Measurements from ENCODE around the gene MEOX2.

The MEOX2 gene

GRCh38 chr7:15680446-15680845, 6.0 kb downstream of the MEOX2 start:
- DNase-seq, result no peak

GRCh38 chr7:15679306-15679705, 7.2 kb downstream of the MEOX2 start:
- no peak for DNase-seq

GRCh38 chr7:15678653-15679052, 7.8 kb downstream of the MEOX2 start:
- no peak for DNase-seq

GRCh38 chr7:15675379-15675778, 11.1 kb downstream of the MEOX2 start:
- no peak for DNase-seq

GRCh38 chr7:15674586-15674985, 11.9 kb downstream of the MEOX2 start:
- no peak for DNase-seq

- DNase-seq, result no peak
Observed at GRCh38 chr7:15669443-15670090, 16.9 kb downstream of the MEOX2 start.

- DNase-seq, result no peak
Observed at GRCh38 chr7:15667991-15668390, 18.5 kb downstream of the MEOX2 start.

- DNase-seq, result no peak
Observed at GRCh38 chr7:15662451-15662850, 24.0 kb downstream of the MEOX2 start.

GRCh38 chr7:15658247-15658646, 28.2 kb downstream of the MEOX2 start:
- no peak for DNase-seq

- DNase-seq, result no peak
Observed at GRCh38 chr7:15652776-15653290, 33.6 kb downstream of the MEOX2 start.

- DNase-seq, result no peak
Observed at GRCh38 chr7:15651693-15652092, 34.8 kb downstream of the MEOX2 start.

- DNase-seq, result no peak
Observed at GRCh38 chr7:15650787-15651186, 35.7 kb downstream of the MEOX2 start.

GRCh38 chr7:15648461-15648961, 38.0 kb downstream of the MEOX2 start:
- DNase-seq, result no peak

- no peak for DNase-seq
Observed at GRCh38 chr7:15647309-15647708, 39.2 kb downstream of the MEOX2 start.

- DNase-seq, result no peak
Observed at GRCh38 chr7:15643000-15643705, 43.3 kb downstream of the MEOX2 start.

GRCh38 chr7:15628876-15629275, 57.6 kb downstream of the MEOX2 start:
- DNase-seq, result no peak

- no peak for DNase-seq
Observed at GRCh38 chr7:15626041-15626440, 60.4 kb downstream of the MEOX2 start.

GRCh38 chr7:15625466-15625865, 61.0 kb downstream of the MEOX2 start:
- no peak for DNase-seq

GRCh38 chr7:15621468-15621867, 65.0 kb downstream of the MEOX2 start:
- DNase-seq, result no peak

- no peak for DNase-seq
Observed at GRCh38 chr7:15620491-15621185, 65.8 kb downstream of the MEOX2 start.

GRCh38 chr7:15618275-15618674, 68.2 kb downstream of the MEOX2 start:
- no peak for DNase-seq

- DNase-seq, result no peak
Observed at GRCh38 chr7:15612205-15612604, 74.3 kb downstream of the MEOX2 start.

- no peak for DNase-seq
Observed at GRCh38 chr7:15610503-15610902, 76.0 kb downstream of the MEOX2 start.

- no peak for DNase-seq
Observed at GRCh38 chr7:15609287-15609686, 77.2 kb downstream of the MEOX2 start.
